ENCODE data around the gene DIAPH1. TPM values are rescaled to one million over a fixed set of nuclear protein-coding genes. Genes with fewer than 3 reads are reported as not detected.

The DIAPH1 gene
- total RNA-seq, 2 donors from 2014 or later, result 104 to 106 TPM

GRCh38 chr5:141597814-141598213 lies 21.0 kb downstream of the DIAPH1 start:
- H3K4me3 ChIP-seq (ENCODE audit: low read length), result no peak overlapping the region
- Mint-ChIP-seq H3K4me3 (no peak overlapping the region), H3K36me3 (ENCODE audit: low read depth) (peaks cover 13% of the 10 kb centered on the region), H3K4me1 (no peaks in the 10 kb centered on the region), H3K27me3 (ENCODE audit: insufficient read depth) (no peaks in the 10 kb centered on the region), H3K27ac (peak overlapping the region; percentile 9), H3K9me3 (no peaks in the 10 kb centered on the region)
- no peak overlapping the region for H3K9ac ChIP-seq (ENCODE audit: extremely low read depth, low read length, poor library complexity, severe bottlenecking)
- H3K36me3 ChIP-seq (ENCODE audit: control insufficient read depth, insufficient read depth, low read length), result peaks cover 15% of the 10 kb centered on the region
- H3K27me3 ChIP-seq (ENCODE audit: control insufficient read depth, insufficient read depth, low read length, poor library complexity, severe bottlenecking), result no peaks in the 10 kb centered on the region
- DNase-seq, result no peak
- WGBS, 2 experiments (ENCODE audit: insufficient coverage in 1 of 2, insufficient read length in 1 of 2), result 94 to 100% methylated on average over 2 of the region's 2 CpGs
- no peaks in the 10 kb centered on the region for H3K9me3 ChIP-seq (ENCODE audit: control insufficient read depth, low read length)
- H3K27ac ChIP-seq (ENCODE audit: low read depth, low read length), result no peak overlapping the region
- TF ChIP-seq CTCF (conservative IDR thresholded peaks at IDR 0.05), result no peak
- H3K4me1 ChIP-seq (ENCODE audit: control insufficient read depth, insufficient read depth, low read length), result no peaks in the 10 kb centered on the region

GRCh38 chr5:141597394-141597793 lies 21.4 kb downstream of the DIAPH1 start:
- Histone ChIP-seq H3K4me1 (ENCODE audit: control insufficient read depth, insufficient read depth, low read length) (no peaks in the 10 kb centered on the region), H3K9me3 (ENCODE audit: control insufficient read depth, low read length) (no peaks in the 10 kb centered on the region), H3K27ac (ENCODE audit: low read depth, low read length) (no peak overlapping the region), H3K27me3 (ENCODE audit: control insufficient read depth, insufficient read depth, low read length, poor library complexity, severe bottlenecking) (no peaks in the 10 kb centered on the region), H3K36me3 (ENCODE audit: control insufficient read depth, insufficient read depth, low read length) (peaks cover 18% of the 10 kb centered on the region), H3K9ac (ENCODE audit: extremely low read depth, low read length, poor library complexity, severe bottlenecking) (no peak overlapping the region), H3K4me3 (ENCODE audit: low read length) (no peak overlapping the region)
- WGBS, 2 experiments (ENCODE audit: insufficient coverage in 1 of 2, insufficient read length in 1 of 2), result 94 to 100% methylated on average over 1 to 2 of the region's 2 CpGs
- Mint-ChIP-seq H3K27ac (peak overlapping the region; percentile 9), H3K4me3 (no peak overlapping the region), H3K36me3 (ENCODE audit: low read depth) (peaks cover 13% of the 10 kb centered on the region), H3K27me3 (ENCODE audit: insufficient read depth) (no peaks in the 10 kb centered on the region), H3K4me1 (no peaks in the 10 kb centered on the region), H3K9me3 (no peaks in the 10 kb centered on the region)
- TF ChIP-seq CTCF (conservative IDR thresholded peaks at IDR 0.05), result no peak
- no peak for DNase-seq

GRCh38 chr5:141596867-141597266 lies 21.9 kb downstream of the DIAPH1 start:
- no peaks in the 10 kb centered on the region for H3K27me3 Mint-ChIP-seq (ENCODE audit: insufficient read depth)
- Histone ChIP-seq H3K9me3 (ENCODE audit: control insufficient read depth, low read length) (no peaks in the 10 kb centered on the region), H3K4me3 (ENCODE audit: low read length) (no peak overlapping the region), H3K36me3 (ENCODE audit: control insufficient read depth, insufficient read depth, low read length) (peaks cover 21% of the 10 kb centered on the region), H3K4me1 (ENCODE audit: control insufficient read depth, insufficient read depth, low read length) (no peaks in the 10 kb centered on the region), H3K27me3 (ENCODE audit: control insufficient read depth, insufficient read depth, low read length, poor library complexity, severe bottlenecking) (no peaks in the 10 kb centered on the region), H3K9ac (ENCODE audit: extremely low read depth, low read length, poor library complexity, severe bottlenecking) (no peak overlapping the region), H3K27ac (ENCODE audit: low read depth, low read length) (no peak overlapping the region)
- no peak for DNase-seq
- no peaks in the 10 kb centered on the region for H3K4me1 Mint-ChIP-seq
- 80 to 100% methylated on average over 1 of the region's 1 CpG for WGBS, 2 experiments (ENCODE audit: insufficient coverage in 1 of 2, insufficient read length in 1 of 2)
- H3K27ac Mint-ChIP-seq, result no peak overlapping the region
- H3K9me3 Mint-ChIP-seq, result no peaks in the 10 kb centered on the region
- TF ChIP-seq CTCF (conservative IDR thresholded peaks at IDR 0.05), result no peak
- no peak overlapping the region for H3K4me3 Mint-ChIP-seq
- H3K36me3 Mint-ChIP-seq (ENCODE audit: low read depth), result peaks cover 13% of the 10 kb centered on the region
